ENCODE measurements around the gene CMTM6. TPM values are rescaled to one million over a fixed set of nuclear protein-coding genes. Genes with fewer than 3 reads are reported as not detected.

The CMTM6 gene
- total RNA-seq, result 28.0 TPM

- H3K27ac ChIP-seq, result peak within 1 kb of the TSS; percentile 83
Observed at GRCh38 chr3:32502118-32502945, at the start of gene CMTM6. CMTM6 (minus strand) TSS chr3:32502852; CDS start chr3:32502745, 107 bp downstream.

GRCh38 chr3:32552013-32552412, 49.4 kb upstream of the CMTM6 start:
- Histone ChIP-seq H3K27me3 (no peaks in the 10 kb centered on the region), H3K27ac (no peak overlapping the region), H3K36me3 (no peaks in the 10 kb centered on the region), H3K4me1 (peaks cover 14% of the 10 kb centered on the region), H3K9me3 (no peaks in the 10 kb centered on the region), H3K4me3 (no peak overlapping the region)
- TF ChIP-seq POLR2A (IDR thresholded peaks at IDR 0.05) (no peak), CTCF (IDR thresholded peaks at IDR 0.05) (no peak), POLR2AphosphoS5 (IDR thresholded peaks at IDR 0.05; ENCODE audit: insufficient read depth in 1 of 2, low read depth in 1 of 2) (no peak)
- no peak for DNase-seq (ENCODE audit: extremely low spot score in 2 of 2)
- intact Hi-C loops (cut with DNase I), result no loop called here

More at GRCh38 chr3:32502118-32502945, at the start of gene CMTM6:
- H3K9me3 ChIP-seq, result no peaks in the 10 kb centered on the region
- no peak for TF ChIP-seq CTCF (IDR thresholded peaks at IDR 0.05)
- peak in 1 of 2 donors; percentile 48 for TF ChIP-seq POLR2A (IDR thresholded peaks at IDR 0.05)
- TF ChIP-seq POLR2AphosphoS5 (IDR thresholded peaks at IDR 0.05; ENCODE audit: insufficient read depth in 1 of 2, low read depth in 1 of 2), result peak in 1 of 2 donors; percentile 90
- H3K36me3 ChIP-seq, result no peaks in the 10 kb centered on the region
- peak in 1 of 2 donors; percentile 89 for DNase-seq (ENCODE audit: extremely low spot score in 2 of 2)
- peaks cover 19% of the 10 kb centered on the region for H3K4me1 ChIP-seq
- H3K4me3 ChIP-seq, result peak within 1 kb of the TSS; percentile 74 to 92
- H3K27me3 ChIP-seq, result no peaks in the 10 kb centered on the region
- intact Hi-C loops (cut with DNase I), result no loop called here

GRCh38 chr3:32551496-32551895, 48.8 kb upstream of the CMTM6 start:
- H3K9me3 ChIP-seq, result no peaks in the 10 kb centered on the region
- intact Hi-C loops (cut with DNase I), result no loop called here
- no peak for TF ChIP-seq CTCF (IDR thresholded peaks at IDR 0.05)
- TF ChIP-seq POLR2AphosphoS5 (IDR thresholded peaks at IDR 0.05; ENCODE audit: insufficient read depth in 1 of 2, low read depth in 1 of 2), result no peak
- no peak for TF ChIP-seq POLR2A (IDR thresholded peaks at IDR 0.05)
- H3K4me3 ChIP-seq, result no peak overlapping the region
- no peaks in the 10 kb centered on the region for H3K27me3 ChIP-seq
- H3K4me1 ChIP-seq, result peaks cover 10% of the 10 kb centered on the region
- DNase-seq (ENCODE audit: extremely low spot score in 2 of 2), result no peak
- H3K36me3 ChIP-seq, result no peaks in the 10 kb centered on the region
- H3K27ac ChIP-seq, result no peak overlapping the region

GRCh38 chr3:32551087-32551486, 48.4 kb upstream of the CMTM6 start:
- no peak overlapping the region for H3K27ac ChIP-seq
- peaks cover 6% of the 10 kb centered on the region for H3K4me1 ChIP-seq
- no peak for DNase-seq (ENCODE audit: extremely low spot score in 2 of 2)
- H3K27me3 ChIP-seq, result no peaks in the 10 kb centered on the region
- intact Hi-C loops (cut with DNase I), result no loop called here
- H3K4me3 ChIP-seq, result no peak overlapping the region
- TF ChIP-seq POLR2AphosphoS5 (IDR thresholded peaks at IDR 0.05; ENCODE audit: insufficient read depth in 1 of 2, low read depth in 1 of 2) (no peak), POLR2A (IDR thresholded peaks at IDR 0.05) (no peak), CTCF (IDR thresholded peaks at IDR 0.05) (no peak)
- no peaks in the 10 kb centered on the region for H3K36me3 ChIP-seq
- H3K9me3 ChIP-seq, result no peaks in the 10 kb centered on the region

- H3K9me3 ChIP-seq, result no peaks in the 10 kb centered on the region
- no peaks in the 10 kb centered on the region for H3K4me1 ChIP-seq
- no peaks in the 10 kb centered on the region for H3K27me3 ChIP-seq
- H3K4me3 ChIP-seq, result no peak overlapping the region
- no peak for TF ChIP-seq CTCF (IDR thresholded peaks at IDR 0.05)
- TF ChIP-seq POLR2AphosphoS5 (IDR thresholded peaks at IDR 0.05; ENCODE audit: insufficient read depth in 1 of 2, low read depth in 1 of 2), result no peak
- no peak for TF ChIP-seq POLR2A (IDR thresholded peaks at IDR 0.05)
- H3K27ac ChIP-seq, result no peak overlapping the region
- intact Hi-C loops (cut with DNase I), result no loop called here
- peaks cover 0 to 7% of the 10 kb centered on the region in 2 donors for H3K36me3 ChIP-seq
- DNase-seq (ENCODE audit: extremely low spot score in 2 of 2), result no peak
Observed at GRCh38 chr3:32545305-32545704, 42.7 kb upstream of the CMTM6 start.

All from vagina (tissue), 2 donors.